ENCODE measurements around the gene PLEKHA7.

PLEKHA7 gene

GRCh38 chr11:16805938-16806337 lies 208.3 kb downstream of the PLEKHA7 start:
- H3K4me3 ChIP-seq (ENCODE audit: low read depth, low read length): no peak overlapping the region
- no peak for TF ChIP-seq CTCF (IDR thresholded peaks at IDR 0.05; ENCODE audit: low read depth, low read length, missing control alignments)
- no peak for DNase-seq (ENCODE audit: low read depth)
- in situ Hi-C loops (cut with HindIII; ENCODE audit: low sequenced_read_pairs): loop anchor here (5.0 kb wide), 1 partner anchor 271 kb away; the partner anchor contains the start of gene RPS13

- in situ Hi-C loops (cut with HindIII; ENCODE audit: low sequenced_read_pairs): no loop called here
- no peak for TF ChIP-seq CTCF (IDR thresholded peaks at IDR 0.05; ENCODE audit: low read depth, low read length, missing control alignments)
- no peak for DNase-seq (ENCODE audit: low read depth)
- no peak overlapping the region for H3K4me3 ChIP-seq (ENCODE audit: low read depth, low read length)
Measured at GRCh38 chr11:16804104-16804947, 209.9 kb downstream of the PLEKHA7 start.

GRCh38 chr11:16801288-16801980 lies 212.8 kb downstream of the PLEKHA7 start:
- H3K4me3 ChIP-seq (ENCODE audit: low read depth, low read length): no peak overlapping the region
- no peak for DNase-seq (ENCODE audit: low read depth)
- in situ Hi-C loops (cut with HindIII; ENCODE audit: low sequenced_read_pairs): no loop called here
- TF ChIP-seq CTCF (IDR thresholded peaks at IDR 0.05; ENCODE audit: low read depth, low read length, missing control alignments): no peak

- DNase-seq (ENCODE audit: low read depth): no peak
- in situ Hi-C loops (cut with HindIII; ENCODE audit: low sequenced_read_pairs): no loop called here
- no peak for TF ChIP-seq CTCF (IDR thresholded peaks at IDR 0.05; ENCODE audit: low read depth, low read length, missing control alignments)
- H3K4me3 ChIP-seq (ENCODE audit: low read depth, low read length): no peak overlapping the region
Measured at GRCh38 chr11:16800382-16800781, 213.8 kb downstream of the PLEKHA7 start.

- in situ Hi-C loops (cut with HindIII; ENCODE audit: low sequenced_read_pairs): no loop called here
- no peak overlapping the region for H3K4me3 ChIP-seq (ENCODE audit: low read depth, low read length)
- no peak for DNase-seq (ENCODE audit: low read depth)
- TF ChIP-seq CTCF (IDR thresholded peaks at IDR 0.05; ENCODE audit: low read depth, low read length, missing control alignments): no peak
Measured at GRCh38 chr11:16799890-16800289, 214.3 kb downstream of the PLEKHA7 start.

- H3K4me3 ChIP-seq (ENCODE audit: low read depth, low read length): no peak overlapping the region
- no peak for TF ChIP-seq CTCF (IDR thresholded peaks at IDR 0.05; ENCODE audit: low read depth, low read length, missing control alignments)
- in situ Hi-C loops (cut with HindIII; ENCODE audit: low sequenced_read_pairs): no loop called here
- no peak for DNase-seq (ENCODE audit: low read depth)
Measured at GRCh38 chr11:16799221-16799620, 215.0 kb downstream of the PLEKHA7 start.
